ENCODE measurements around the gene MOB3A.

The MOB3A gene

GRCh38 chr19:2081873-2082810 lies 14.0 kb downstream of the MOB3A start:
- no peaks in the 10 kb centered on the region for H3K36me3 ChIP-seq (ENCODE audit: control insufficient read depth, insufficient read depth, low read length)
- H3K9me3 ChIP-seq (ENCODE audit: control insufficient read depth, low read length), result no peaks in the 10 kb centered on the region
- H3K27me3 ChIP-seq (ENCODE audit: control insufficient read depth, insufficient read depth, low read length), result no peaks in the 10 kb centered on the region
- no peak overlapping the region for H3K4me3 ChIP-seq (ENCODE audit: low read depth, low read length)
- H3K9ac ChIP-seq, result no peak overlapping the region
- no peak overlapping the region for H2AFZ ChIP-seq
- no peak overlapping the region for H3K4me2 ChIP-seq (ENCODE audit: low read length)
- no peak for TF ChIP-seq CTCF (IDR thresholded peaks at IDR 0.05)
- no peaks in the 10 kb centered on the region for H3K4me1 ChIP-seq
- peak overlapping the region; percentile 4 for H3K27ac ChIP-seq
- H3K79me2 ChIP-seq, result no peaks in the 10 kb centered on the region

GRCh38 chr19:2080336-2080988 lies 15.7 kb downstream of the MOB3A start:
- H3K9me3 ChIP-seq (ENCODE audit: control insufficient read depth, low read length), result no peaks in the 10 kb centered on the region
- H3K27me3 ChIP-seq (ENCODE audit: control insufficient read depth, insufficient read depth, low read length), result no peaks in the 10 kb centered on the region
- no peaks in the 10 kb centered on the region for H3K36me3 ChIP-seq (ENCODE audit: control insufficient read depth, insufficient read depth, low read length)
- H2AFZ ChIP-seq, result no peak overlapping the region
- no peaks in the 10 kb centered on the region for H3K79me2 ChIP-seq
- no peaks in the 10 kb centered on the region for H3K4me1 ChIP-seq
- no peak for TF ChIP-seq CTCF (IDR thresholded peaks at IDR 0.05)
- no peak overlapping the region for H3K4me2 ChIP-seq (ENCODE audit: low read length)
- H3K9ac ChIP-seq, result no peak overlapping the region
- H3K27ac ChIP-seq, result no peak overlapping the region
- H3K4me3 ChIP-seq (ENCODE audit: low read depth, low read length), result no peak overlapping the region

GRCh38 chr19:2079865-2080301 lies 16.2 kb downstream of the MOB3A start:
- no peaks in the 10 kb centered on the region for H3K27me3 ChIP-seq (ENCODE audit: control insufficient read depth, insufficient read depth, low read length)
- no peak overlapping the region for H3K27ac ChIP-seq
- H3K9me3 ChIP-seq (ENCODE audit: control insufficient read depth, low read length), result no peaks in the 10 kb centered on the region
- H3K79me2 ChIP-seq, result no peaks in the 10 kb centered on the region
- TF ChIP-seq CTCF (IDR thresholded peaks at IDR 0.05), result no peak
- no peak overlapping the region for H3K4me2 ChIP-seq (ENCODE audit: low read length)
- H3K4me1 ChIP-seq, result no peaks in the 10 kb centered on the region
- no peak overlapping the region for H3K4me3 ChIP-seq (ENCODE audit: low read depth, low read length)
- H3K36me3 ChIP-seq (ENCODE audit: control insufficient read depth, insufficient read depth, low read length), result no peaks in the 10 kb centered on the region
- no peak overlapping the region for H2AFZ ChIP-seq
- no peak overlapping the region for H3K9ac ChIP-seq

- no peak overlapping the region for H3K27ac ChIP-seq
- H3K4me3 ChIP-seq (ENCODE audit: low read depth, low read length), result no peak overlapping the region
- H2AFZ ChIP-seq, result no peak overlapping the region
- no peak overlapping the region for H3K4me2 ChIP-seq (ENCODE audit: low read length)
- no peaks in the 10 kb centered on the region for H3K9me3 ChIP-seq (ENCODE audit: control insufficient read depth, low read length)
- H3K79me2 ChIP-seq, result no peaks in the 10 kb centered on the region
- H3K27me3 ChIP-seq (ENCODE audit: control insufficient read depth, insufficient read depth, low read length), result no peaks in the 10 kb centered on the region
- TF ChIP-seq CTCF (IDR thresholded peaks at IDR 0.05), result no peak
- no peaks in the 10 kb centered on the region for H3K36me3 ChIP-seq (ENCODE audit: control insufficient read depth, insufficient read depth, low read length)
- no peaks in the 10 kb centered on the region for H3K4me1 ChIP-seq
- H3K9ac ChIP-seq, result no peak overlapping the region
Observed at GRCh38 chr19:2079076-2079864, 16.9 kb downstream of the MOB3A start.

Measured in parathyroid adenoma (tissue), 2 donors.